SK-N-SH (cell line): ENCODE data around the gene MROH7. TPM values are rescaled to one million over a fixed set of nuclear protein-coding genes. Genes with fewer than 3 reads are reported as not detected.

Experiments
- CTCF ChIA-PET: fragments of 300-600, 350-600 bp; formaldehyde crosslinking; extraction: SDS; loops from one replicate; lab custom pipeline; 2021; lab: Yijun Ruan, JAX
- POLR2A ChIA-PET: fragments of 350-600 bp; sonication (Branson Sonifier 250); formaldehyde crosslinking; extraction: SDS; loops from one replicate; lab custom pipeline; 2020; ENCODE audit warnings: antibody characterized with exemption, inconsistent platforms; lab: Yijun Ruan, JAX
- DNase-seq: peaks from one replicate; pipeline ENCODE4 v3.0.0; 2012
- H2AFZ ChIP-seq: fragments of 200-600 bp; sonication (generic); 2 replicates; pipeline ENCODE4 v1.8.1; 2016; ENCODE audit warnings: antibody characterized with exemption, mild to moderate bottlenecking, low read depth
- H3F3A ChIP-seq: fragments of 200-600 bp; sonication (generic); replicated peaks from 2 replicates; pipeline ENCODE3; 2016; ENCODE audit warnings: antibody characterized with exemption, mild to moderate bottlenecking; ENCODE audit not compliant: insufficient read depth
- H3K27ac ChIP-seq, 2 experiments: fragments of 200-500 bp in 1 of 2; fragments of 200-600 bp in 1 of 2; sonication (Bioruptor generic) in 1 of 2; sonication (generic), shearing (Covaris generic) in 1 of 2; 2 replicates each; pipeline versions ENCODE4 v1.5.1 to v1.6.1; 2014 to 2016; ENCODE audit warnings: low read depth in 2 of 2, inconsistent platforms in 1 of 2, low read length in 1 of 2, mild to moderate bottlenecking in 1 of 2, mixed read lengths in 1 of 2
- H3K27me3 ChIP-seq: fragments of 200-600 bp; sonication (generic), shearing (Covaris generic); 2 replicates; pipeline ENCODE4 v1.6.1; 2016; ENCODE audit warnings: mixed run types; ENCODE audit not compliant: insufficient read depth
- H3K36me3 ChIP-seq, 2 experiments: fragments of 200-500 bp in 1 of 2; fragments of 200-600 bp in 1 of 2; sonication (Bioruptor generic) in 1 of 2; sonication (generic) in 1 of 2; replicated peaks in 1 of 2; 2 replicates each; pipeline versions ENCODE3 to v1.5.1; 2014 to 2016; ENCODE audit warnings: low read length in 1 of 2, mild to moderate bottlenecking in 1 of 2; ENCODE audit not compliant: insufficient read depth in 2 of 2, control insufficient read depth in 1 of 2
- H3K4me1 ChIP-seq, 2 experiments: fragments of 200-500 bp in 1 of 2; fragments of 200-600 bp in 1 of 2; sonication (Bioruptor generic) in 1 of 2; sonication (generic), shearing (Covaris generic) in 1 of 2; 2 replicates each; pipeline versions ENCODE4 v1.5.1 to v1.6.1; 2014 to 2016; ENCODE audit warnings: low read depth in 1 of 2, low read length in 1 of 2, mixed run types in 1 of 2; ENCODE audit not compliant: insufficient read depth in 2 of 2, control insufficient read depth in 1 of 2
- H3K4me2 ChIP-seq: fragments of 200-600 bp; sonication (generic), shearing (Covaris generic); 2 replicates; pipeline ENCODE4 v1.6.1; 2017; ENCODE audit warnings: mixed run types
- H3K4me3 ChIP-seq, 2 experiments: fragments of 200-500 bp in 1 of 2; fragments of 200-600 bp in 1 of 2; sonication (Bioruptor generic) in 1 of 2; sonication (generic), shearing (Covaris generic) in 1 of 2; 2 replicates each; pipeline versions ENCODE4 v1.5.1 to v1.8.1; 2014 to 2016; ENCODE audit warnings: low read depth in 2 of 2, inconsistent platforms in 1 of 2, low read length in 1 of 2, mild to moderate bottlenecking in 1 of 2, mixed read lengths in 1 of 2, moderate library complexity in 1 of 2
- H3K79me2 ChIP-seq: fragments of 200-600 bp; sonication (generic); 2 replicates; pipeline ENCODE4 v1.8.1; 2017; ENCODE audit warnings: mild to moderate bottlenecking; ENCODE audit not compliant: insufficient read depth
- H3K9ac ChIP-seq: fragments of 200-600 bp; sonication (generic); 2 replicates; pipeline ENCODE4 v1.6.1; 2017; ENCODE audit warnings: mixed run types
- H3K9me2 ChIP-seq: fragments of 200-600 bp; sonication (generic); 2 replicates; pipeline ENCODE4 v1.6.1; 2017; ENCODE audit warnings: mixed run types
- H3K9me3 ChIP-seq: fragments of 200-600 bp; sonication (generic); 2 replicates; pipeline ENCODE4 v1.6.1; 2017; ENCODE audit warnings: mixed run types, mild to moderate bottlenecking, moderate library complexity
- H4K20me1 ChIP-seq: fragments of 200-600 bp; sonication (generic); 2 replicates; pipeline ENCODE4 v1.6.1; 2017; ENCODE audit warnings: mild to moderate bottlenecking, mixed run types; ENCODE audit not compliant: insufficient read depth
- CTCF ChIP-seq: fragments of 200-600 bp; sonication (generic); IDR thresholded peaks from 2 replicates; pipeline ENCODE4 v1.6.1; 2017; ENCODE audit warnings: antibody characterized with exemption, mild to moderate bottlenecking, moderate library complexity
- ELF1 ChIP-seq: IDR thresholded peaks from 2 replicates; pipeline ENCODE4 v1.4.0; 2012
- EP300 ChIP-seq, 2 experiments: IDR thresholded peaks; 2 replicates each; pipeline versions ENCODE4 v1.4.0 to v1.6.1; 2012; ENCODE audit warnings: borderline replicate concordance in 1 of 2, low read depth in 1 of 2, low read length in 1 of 2
- EZH2phosphoT487 ChIP-seq: fragments of 200-600 bp; sonication (generic); IDR thresholded peaks from 2 replicates; pipeline ENCODE4 v1.6.1; 2017; ENCODE audit warnings: low read depth, mixed run types, mild to moderate bottlenecking, antibody characterized with exemption, moderate library complexity, borderline replicate concordance
- FOXM1 ChIP-seq: IDR thresholded peaks from 2 replicates; pipeline ENCODE4 v1.4.0; 2012; ENCODE audit warnings: low read depth, mild to moderate bottlenecking
- MXI1 ChIP-seq: IDR thresholded peaks from 2 replicates; pipeline ENCODE4 v1.6.1; 2012; ENCODE audit warnings: mild to moderate bottlenecking, low read depth, low read length, improper control_type of control experiment
- NRF1 ChIP-seq: IDR thresholded peaks from 2 replicates; pipeline ENCODE4 v1.6.1; 2012; ENCODE audit warnings: low read depth, mild to moderate bottlenecking, low read length
- POLR2AphosphoS5 ChIP-seq: IDR thresholded peaks from 2 replicates; pipeline ENCODE4 v1.6.1; 2012; ENCODE audit warnings: low read depth, low read length
- RCOR1 ChIP-seq: fragments of 150-350 bp; IDR thresholded peaks from 2 replicates; pipeline ENCODE4 v1.6.1; 2017; ENCODE audit warnings: antibody characterized with exemption, low read length
- RFX5 ChIP-seq: IDR thresholded peaks from 2 replicates; pipeline ENCODE4 v1.6.1; 2012; ENCODE audit warnings: mild to moderate bottlenecking, improper control_type of control experiment, low read length
- RXRA ChIP-seq: IDR thresholded peaks from 2 replicates; pipeline ENCODE4 v1.4.0; 2012; ENCODE audit warnings: low read depth, mild to moderate bottlenecking, borderline replicate concordance
- SMC3 ChIP-seq: IDR thresholded peaks from 2 replicates; pipeline ENCODE4 v1.6.1; 2012; ENCODE audit warnings: low read depth, low read length, improper control_type of control experiment
- TAF1 ChIP-seq: IDR thresholded peaks from 2 replicates; pipeline ENCODE4 v1.6.1; 2012; ENCODE audit warnings: low read depth, mild to moderate bottlenecking, low read length, moderate library complexity, borderline replicate concordance
- TCF12 ChIP-seq: IDR thresholded peaks from 2 replicates; pipeline ENCODE4 v1.4.0; 2012
- YY1 ChIP-seq: IDR thresholded peaks from 2 replicates; pipeline ENCODE4 v1.4.0; 2012; ENCODE audit warnings: low read depth, mild to moderate bottlenecking
- ZBTB33 ChIP-seq: IDR thresholded peaks from 2 replicates; pipeline ENCODE4 v1.4.0; 2012; ENCODE audit warnings: low read depth, borderline replicate concordance
- WGBS: methylation state at CpG from one replicate; pipeline ENCODE4 v1.1.6; 2017; ENCODE audit warnings: low lambda C conversion rate; 5-methylcytosine and 5-hydroxymethylcytosine counted together
- polyA plus RNA-seq, 3 experiments: library from polyadenylated mRNA; depleted of rRNA; stranded (reverse); fragments of >200 nt; gene quantifications; 2 replicates each; pipeline ENCODE4 v1.2.3, GENCODE V29; 2012
- TF ChIP-seq, protein P1 (sequence below): fragments of 150-350 bp; IDR thresholded peaks from 2 replicates; pipeline ENCODE4 v1.6.1; 2017; ENCODE audit warnings: antibody characterized with exemption, low read length, low read depth, borderline replicate concordance
- TF ChIP-seq, protein P2 (sequence below): IDR thresholded peaks from 2 replicates; pipeline ENCODE4 v1.4.0; 2012; ENCODE audit warnings: low read depth, borderline replicate concordance
- TF ChIP-seq, protein P3 (sequence below): IDR thresholded peaks from 2 replicates; pipeline ENCODE4 v1.6.1; 2012; ENCODE audit warnings: mild to moderate bottlenecking, low read depth, low read length, moderate library complexity
- TF ChIP-seq, protein P4 (sequence below): fragments of 150-350 bp; IDR thresholded peaks from 2 replicates; pipeline ENCODE4 v1.6.1; 2016; ENCODE audit warnings: mild to moderate bottlenecking, low read depth, low read length

Gene MROH7
- polyA plus RNA-seq, 1 of the 3 experiments (the other 2 are of a cell fraction) = 0.51 TPM

DNA sequence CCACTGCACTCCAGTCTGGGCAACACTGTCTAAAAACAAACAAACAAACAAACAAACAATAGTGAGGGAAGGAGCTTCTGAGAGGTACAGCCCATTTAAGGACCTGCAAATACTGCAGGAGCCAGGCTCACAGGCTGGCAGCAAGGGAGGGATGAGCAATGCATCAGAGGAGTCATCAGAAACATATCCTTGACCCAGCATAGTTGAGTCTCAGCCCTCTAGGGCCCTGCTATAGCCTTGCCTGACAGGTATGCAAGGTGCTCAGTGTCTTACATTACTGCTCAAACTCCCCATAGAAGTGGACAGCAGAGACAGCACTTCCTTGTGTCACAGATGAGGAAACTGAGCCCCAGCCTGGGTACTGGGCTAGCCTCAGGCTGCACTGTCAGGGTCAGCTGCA is 66.8 kb downstream of the MROH7 start (continued):
- TF ChIP-seq, protein P1, sequence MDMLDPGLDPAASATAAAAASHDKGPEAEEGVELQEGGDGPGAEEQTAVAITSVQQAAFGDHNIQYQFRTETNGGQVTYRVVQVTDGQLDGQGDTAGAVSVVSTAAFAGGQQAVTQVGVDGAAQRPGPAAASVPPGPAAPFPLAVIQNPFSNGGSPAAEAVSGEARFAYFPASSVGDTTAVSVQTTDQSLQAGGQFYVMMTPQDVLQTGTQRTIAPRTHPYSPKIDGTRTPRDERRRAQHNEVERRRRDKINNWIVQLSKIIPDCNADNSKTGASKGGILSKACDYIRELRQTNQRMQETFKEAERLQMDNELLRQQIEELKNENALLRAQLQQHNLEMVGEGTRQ = no peak
- TF ChIP-seq POLR2AphosphoS5 (no peak), FOXM1 (no peak), SMC3 (no peak)
- TF ChIP-seq, all 33 proteins: peak for 0

GRCh38 chr1:54709547-54710292 is 68.1 kb downstream of the MROH7 start:
- Histone ChIP-seq H3K79me2 (no peaks in the 10 kb centered on the region), H3K27me3 (no peaks in the 10 kb centered on the region), H3K36me3 (no peaks in the 10 kb centered on the region), H3K27ac (no peak overlapping the region), H3K9ac (no peak overlapping the region), H3K4me2 (no peak overlapping the region), H3K4me3 (no peak overlapping the region), H3F3A (no peaks in the 10 kb centered on the region), H2AFZ (no peak overlapping the region), H3K9me2 (no peaks in the 10 kb centered on the region), H3K9me3 (no peaks in the 10 kb centered on the region), H4K20me1 (no peaks in the 10 kb centered on the region), H3K4me1 (no peaks in the 10 kb centered on the region)
- no peak for DNase-seq
- POLR2A ChIA-PET = no interaction called here
- CTCF ChIA-PET = no interaction called here
- WGBS = 50% methylated on average over 6 of the region's 8 CpGs
- TF ChIP-seq RCOR1 (no peak), ELF1 (no peak), POLR2AphosphoS5 (no peak), SMC3 (no peak), EP300 (IDR thresholded peaks at IDR 0.05; ENCODE audit: borderline replicate concordance in 1 of 2, low read depth in 1 of 2, low read length in 1 of 2) (no peak), RXRA (no peak), MXI1 (no peak), YY1 (no peak), TCF12 (no peak), FOXM1 (no peak), EZH2phosphoT487 (no peak), CTCF (no peak), TAF1 (no peak), NRF1 (no peak), RFX5 (no peak), ZBTB33 (no peak)
- TF ChIP-seq, protein P2, sequence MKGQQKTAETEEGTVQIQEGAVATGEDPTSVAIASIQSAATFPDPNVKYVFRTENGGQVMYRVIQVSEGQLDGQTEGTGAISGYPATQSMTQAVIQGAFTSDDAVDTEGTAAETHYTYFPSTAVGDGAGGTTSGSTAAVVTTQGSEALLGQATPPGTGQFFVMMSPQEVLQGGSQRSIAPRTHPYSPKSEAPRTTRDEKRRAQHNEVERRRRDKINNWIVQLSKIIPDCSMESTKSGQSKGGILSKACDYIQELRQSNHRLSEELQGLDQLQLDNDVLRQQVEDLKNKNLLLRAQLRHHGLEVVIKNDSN = no peak
- TF ChIP-seq, protein P3, sequence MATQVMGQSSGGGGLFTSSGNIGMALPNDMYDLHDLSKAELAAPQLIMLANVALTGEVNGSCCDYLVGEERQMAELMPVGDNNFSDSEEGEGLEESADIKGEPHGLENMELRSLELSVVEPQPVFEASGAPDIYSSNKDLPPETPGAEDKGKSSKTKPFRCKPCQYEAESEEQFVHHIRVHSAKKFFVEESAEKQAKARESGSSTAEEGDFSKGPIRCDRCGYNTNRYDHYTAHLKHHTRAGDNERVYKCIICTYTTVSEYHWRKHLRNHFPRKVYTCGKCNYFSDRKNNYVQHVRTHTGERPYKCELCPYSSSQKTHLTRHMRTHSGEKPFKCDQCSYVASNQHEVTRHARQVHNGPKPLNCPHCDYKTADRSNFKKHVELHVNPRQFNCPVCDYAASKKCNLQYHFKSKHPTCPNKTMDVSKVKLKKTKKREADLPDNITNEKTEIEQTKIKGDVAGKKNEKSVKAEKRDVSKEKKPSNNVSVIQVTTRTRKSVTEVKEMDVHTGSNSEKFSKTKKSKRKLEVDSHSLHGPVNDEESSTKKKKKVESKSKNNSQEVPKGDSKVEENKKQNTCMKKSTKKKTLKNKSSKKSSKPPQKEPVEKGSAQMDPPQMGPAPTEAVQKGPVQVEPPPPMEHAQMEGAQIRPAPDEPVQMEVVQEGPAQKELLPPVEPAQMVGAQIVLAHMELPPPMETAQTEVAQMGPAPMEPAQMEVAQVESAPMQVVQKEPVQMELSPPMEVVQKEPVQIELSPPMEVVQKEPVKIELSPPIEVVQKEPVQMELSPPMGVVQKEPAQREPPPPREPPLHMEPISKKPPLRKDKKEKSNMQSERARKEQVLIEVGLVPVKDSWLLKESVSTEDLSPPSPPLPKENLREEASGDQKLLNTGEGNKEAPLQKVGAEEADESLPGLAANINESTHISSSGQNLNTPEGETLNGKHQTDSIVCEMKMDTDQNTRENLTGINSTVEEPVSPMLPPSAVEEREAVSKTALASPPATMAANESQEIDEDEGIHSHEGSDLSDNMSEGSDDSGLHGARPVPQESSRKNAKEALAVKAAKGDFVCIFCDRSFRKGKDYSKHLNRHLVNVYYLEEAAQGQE = no peak
- TF ChIP-seq, protein P4, sequence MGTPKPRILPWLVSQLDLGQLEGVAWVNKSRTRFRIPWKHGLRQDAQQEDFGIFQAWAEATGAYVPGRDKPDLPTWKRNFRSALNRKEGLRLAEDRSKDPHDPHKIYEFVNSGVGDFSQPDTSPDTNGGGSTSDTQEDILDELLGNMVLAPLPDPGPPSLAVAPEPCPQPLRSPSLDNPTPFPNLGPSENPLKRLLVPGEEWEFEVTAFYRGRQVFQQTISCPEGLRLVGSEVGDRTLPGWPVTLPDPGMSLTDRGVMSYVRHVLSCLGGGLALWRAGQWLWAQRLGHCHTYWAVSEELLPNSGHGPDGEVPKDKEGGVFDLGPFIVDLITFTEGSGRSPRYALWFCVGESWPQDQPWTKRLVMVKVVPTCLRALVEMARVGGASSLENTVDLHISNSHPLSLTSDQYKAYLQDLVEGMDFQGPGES = no peak
